IPS-NIHi11 (cell line): ENCODE measurements around the gene RGS17.
"Not testable (repeated sequence)": the region's sequence is repeated elsewhere in the genome, so short reads cannot be mapped to it uniquely, and the experiment has no call there.

ENCODE experiments used
- DNase-seq: peaks from one replicate; pipeline ENCODE4 v3.0.0; 2012; ENCODE audit warnings: mixed read lengths, low spot score

RGS17 gene

GRCh38 chr6:153032255-153032882, 98.7 kb downstream of the RGS17 start:
- DNase-seq = no peak

- DNase-seq = no peak
These were observed 99.6 kb downstream of the RGS17 start for GRCh38 chr6:153031335-153031955.

- no peak for DNase-seq
These were observed 102.1 kb downstream of the RGS17 start for GRCh38 chr6:153028963-153029362.

GRCh38 chr6:153028286-153028685, 102.8 kb downstream of the RGS17 start:
- DNase-seq = no peak

GRCh38 chr6:153027480-153027879, 103.6 kb downstream of the RGS17 start:
- DNase-seq = no peak

- no peak for DNase-seq
These were observed 106.4 kb downstream of the RGS17 start for GRCh38 chr6:153024709-153025017.

- DNase-seq = peak; percentile 69
These were observed 106.9 kb downstream of the RGS17 start for GRCh38 chr6:153023977-153024708.

- no peak for DNase-seq
These were observed 112.7 kb downstream of the RGS17 start for GRCh38 chr6:153018355-153018754.

- no peak for DNase-seq
These were observed 114.2 kb downstream of the RGS17 start for GRCh38 chr6:153016846-153017245.

- DNase-seq = no peak
These were observed 115.9 kb downstream of the RGS17 start for GRCh38 chr6:153015094-153015640.

GRCh38 chr6:153013438-153013837, 117.6 kb downstream of the RGS17 start:
- no peak for DNase-seq

- no peak for DNase-seq
These were observed 118.2 kb downstream of the RGS17 start for GRCh38 chr6:153012856-153013255.

- DNase-seq = no peak
These were observed 127.8 kb downstream of the RGS17 start for GRCh38 chr6:153003366-153003690.

GRCh38 chr6:153002613-153003365, 128.3 kb downstream of the RGS17 start, which contains the start of gene MTRF1L:
TSS of gene MTRF1L (minus strand) at chr6:153002709. CDS start at chr6:153002685, 24 bp downstream.
- peak; percentile 90 for DNase-seq

- DNase-seq = peak; percentile 9
These were observed 129.1 kb downstream of the RGS17 start for GRCh38 chr6:153001767-153002612.

- not testable (repeated sequence) for DNase-seq
These were observed 130.3 kb downstream of the RGS17 start for GRCh38 chr6:153000790-153001189.

GRCh38 chr6:153000243-153000642, 130.8 kb downstream of the RGS17 start:
- no peak for DNase-seq

GRCh38 chr6:152999538-152999937, 131.5 kb downstream of the RGS17 start:
- not testable (repeated sequence) for DNase-seq

GRCh38 chr6:152993847-152994246, 137.2 kb downstream of the RGS17 start:
- no peak for DNase-seq

- peak; percentile 13 for DNase-seq
These were observed 137.7 kb downstream of the RGS17 start for GRCh38 chr6:152993431-152993830.

- no peak for DNase-seq
These were observed 144.1 kb downstream of the RGS17 start for GRCh38 chr6:152986978-152987377.
